Mononuclear cell (primary cell): ENCODE results near the gene PPIG. TPM values are rescaled to one million over a fixed set of nuclear protein-coding genes. Genes with fewer than 3 reads are reported as not detected.
"Not testable (repeated sequence)": the region's sequence is repeated elsewhere in the genome, so short reads cannot be mapped to it uniquely, and the experiment has no call there.

Experiments used
- H3K27me3 ChIP-seq: 2 replicates; pipeline ENCODE4 v1.6.0; 2011; ENCODE audit warnings: low read length, control low read depth; ENCODE audit not compliant: insufficient read depth
- H3K4me1 ChIP-seq: 2 replicates; pipeline ENCODE4 v1.5.1; 2011; ENCODE audit warnings: mild to moderate bottlenecking, low read length, control low read depth; ENCODE audit not compliant: insufficient read depth
- H3K4me3 ChIP-seq: 2 replicates; pipeline ENCODE4 v1.5.1; 2011; ENCODE audit warnings: mild to moderate bottlenecking, low read length, moderate library complexity
- H3K9me3 ChIP-seq: 2 replicates; pipeline ENCODE4 v1.5.1; 2011; ENCODE audit warnings: low read depth, mild to moderate bottlenecking, control low read depth, low read length
- total RNA-seq: library from RNA; depleted of rRNA; stranded (reverse); fragments of >200 nt; gene quantifications from one replicate; pipeline ENCODE4 v1.2.3, GENCODE V29; 2012

The PPIG gene
- total RNA-seq, 1 donor: 60.1 TPM

GRCh38 chr2:169664978-169665930 is 81.1 kb downstream of the PPIG start:
- H3K9me3 ChIP-seq: no peaks in the 10 kb centered on the region
- no peak overlapping the region for H3K4me3 ChIP-seq
- no peaks in the 10 kb centered on the region for H3K4me1 ChIP-seq
- H3K27me3 ChIP-seq: no peaks in the 10 kb centered on the region

GRCh38 chr2:169667583-169667982 is 83.4 kb downstream of the PPIG start:
- Histone ChIP-seq H3K4me1 (no peaks in the 10 kb centered on the region), H3K9me3 (no peaks in the 10 kb centered on the region), H3K27me3 (peaks cover 4% of the 10 kb centered on the region), H3K4me3 (no peak overlapping the region)

- no peaks in the 10 kb centered on the region for H3K4me1 ChIP-seq
- H3K4me3 ChIP-seq: no peak overlapping the region
- peaks cover 7% of the 10 kb centered on the region for H3K27me3 ChIP-seq
- H3K9me3 ChIP-seq: no peaks in the 10 kb centered on the region
These were observed 86.1 kb downstream of the PPIG start for GRCh38 chr2:169670215-169670651.

DNA sequence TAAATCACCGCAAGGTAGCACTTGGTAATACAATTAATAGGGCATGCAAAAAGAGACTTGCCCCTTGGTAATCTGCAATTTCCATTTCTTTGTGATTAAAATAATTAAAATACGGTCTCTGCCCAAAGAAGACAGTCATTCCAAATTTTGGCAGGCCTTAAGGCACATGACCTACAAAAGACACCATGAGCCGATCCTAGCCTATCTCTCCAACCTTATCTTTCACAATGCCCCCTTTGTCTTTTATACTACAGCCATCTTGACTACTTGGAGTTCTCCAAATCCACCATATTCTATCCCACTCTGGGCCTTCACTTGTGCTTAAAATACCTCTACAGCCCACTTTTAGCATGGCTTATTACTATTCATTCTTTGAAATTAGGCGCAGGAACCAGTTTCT is 86.8 kb downstream of the PPIG start:
- Histone ChIP-seq H3K9me3 (no peaks in the 10 kb centered on the region), H3K4me1 (no peaks in the 10 kb centered on the region), H3K4me3 (no peak overlapping the region), H3K27me3 (peaks cover 7% of the 10 kb centered on the region)

- Histone ChIP-seq H3K4me1 (no peaks in the 10 kb centered on the region), H3K4me3 (no peak overlapping the region), H3K9me3 (no peaks in the 10 kb centered on the region), H3K27me3 (peaks cover 7% of the 10 kb centered on the region)
These were observed 88.3 kb downstream of the PPIG start for GRCh38 chr2:169672406-169672805.

DNA sequence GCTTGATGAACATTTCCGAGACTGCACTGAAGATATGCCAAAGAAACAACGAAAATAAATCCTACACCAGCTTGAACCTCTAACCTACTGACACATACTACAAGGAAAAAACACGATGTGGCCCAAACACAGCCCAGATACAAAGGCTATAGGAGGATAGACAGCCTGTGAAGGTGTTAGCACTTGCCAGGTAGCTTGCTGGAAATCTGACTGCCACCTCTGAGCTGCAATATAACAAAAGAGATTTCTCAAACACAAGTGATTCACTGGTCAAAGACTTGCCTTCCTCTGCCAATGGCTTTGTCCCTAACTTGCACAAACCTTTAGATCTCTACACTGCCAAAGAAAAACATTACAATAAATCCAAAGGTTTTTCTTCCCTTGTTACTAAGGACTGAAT is 89.0 kb downstream of the PPIG start:
- H3K4me1 ChIP-seq: no peaks in the 10 kb centered on the region
- H3K27me3 ChIP-seq: peaks cover 7% of the 10 kb centered on the region
- no peaks in the 10 kb centered on the region for H3K9me3 ChIP-seq
- no peak overlapping the region for H3K4me3 ChIP-seq

GRCh38 chr2:169673921-169674320 is 89.8 kb downstream of the PPIG start:
- H3K4me1 ChIP-seq: no peaks in the 10 kb centered on the region
- H3K27me3 ChIP-seq: peaks cover 7% of the 10 kb centered on the region

DNA sequence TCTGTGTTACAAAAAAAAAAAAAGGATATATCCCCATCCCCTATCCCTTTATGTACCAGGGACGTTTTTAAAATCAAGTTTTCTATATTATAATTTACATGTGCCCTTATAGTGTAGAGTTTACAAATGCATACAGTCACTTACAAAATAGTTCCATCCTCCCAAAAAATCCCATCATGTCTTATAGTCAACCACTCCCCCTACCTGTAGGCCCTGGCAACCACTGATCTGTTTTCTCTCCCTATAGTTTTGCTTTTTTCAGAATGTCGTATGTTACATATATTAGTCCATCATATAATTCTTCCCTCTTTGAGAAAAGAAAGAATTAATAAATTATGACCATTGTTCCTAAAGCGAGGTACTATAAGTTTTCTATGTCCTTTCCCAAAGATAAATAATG is 92.2 kb downstream of the PPIG start:
- no peaks in the 10 kb centered on the region for H3K4me1 ChIP-seq
- H3K9me3 ChIP-seq: no peaks in the 10 kb centered on the region
- H3K27me3 ChIP-seq: peaks cover 7% of the 10 kb centered on the region
- H3K4me3 ChIP-seq: no peak overlapping the region

More at GRCh38 chr2:169673921-169674320, 89.8 kb downstream of the PPIG start:
- no peaks in the 10 kb centered on the region for H3K9me3 ChIP-seq
- no peak overlapping the region for H3K4me3 ChIP-seq

- peaks cover 7% of the 10 kb centered on the region for H3K27me3 ChIP-seq
- no peaks in the 10 kb centered on the region for H3K9me3 ChIP-seq
- H3K4me1 ChIP-seq: no peaks in the 10 kb centered on the region
- no peak overlapping the region for H3K4me3 ChIP-seq
These were observed 92.7 kb downstream of the PPIG start for GRCh38 chr2:169676850-169677249.

DNA sequence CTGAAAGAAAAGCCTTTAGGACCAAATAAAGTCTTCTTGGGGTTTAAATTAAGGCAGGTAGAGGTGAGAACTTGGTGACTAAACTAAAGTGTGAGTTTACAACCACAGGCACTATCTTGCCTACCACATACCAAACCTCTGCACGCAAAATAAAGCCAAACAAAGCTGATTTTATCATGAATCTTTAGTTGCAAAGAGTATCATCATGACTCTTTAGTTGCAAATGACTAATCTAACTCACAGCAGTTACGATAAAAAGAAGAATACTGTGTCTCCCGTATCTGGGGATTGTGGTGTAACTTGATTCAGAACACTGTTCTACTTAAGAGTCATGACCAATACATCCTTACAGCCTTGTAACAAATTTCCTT is 98.9 kb downstream of the PPIG start:
- no peaks in the 10 kb centered on the region for H3K4me1 ChIP-seq
- no peak overlapping the region for H3K4me3 ChIP-seq
- no peaks in the 10 kb centered on the region for H3K9me3 ChIP-seq
- no peaks in the 10 kb centered on the region for H3K27me3 ChIP-seq

DNA sequence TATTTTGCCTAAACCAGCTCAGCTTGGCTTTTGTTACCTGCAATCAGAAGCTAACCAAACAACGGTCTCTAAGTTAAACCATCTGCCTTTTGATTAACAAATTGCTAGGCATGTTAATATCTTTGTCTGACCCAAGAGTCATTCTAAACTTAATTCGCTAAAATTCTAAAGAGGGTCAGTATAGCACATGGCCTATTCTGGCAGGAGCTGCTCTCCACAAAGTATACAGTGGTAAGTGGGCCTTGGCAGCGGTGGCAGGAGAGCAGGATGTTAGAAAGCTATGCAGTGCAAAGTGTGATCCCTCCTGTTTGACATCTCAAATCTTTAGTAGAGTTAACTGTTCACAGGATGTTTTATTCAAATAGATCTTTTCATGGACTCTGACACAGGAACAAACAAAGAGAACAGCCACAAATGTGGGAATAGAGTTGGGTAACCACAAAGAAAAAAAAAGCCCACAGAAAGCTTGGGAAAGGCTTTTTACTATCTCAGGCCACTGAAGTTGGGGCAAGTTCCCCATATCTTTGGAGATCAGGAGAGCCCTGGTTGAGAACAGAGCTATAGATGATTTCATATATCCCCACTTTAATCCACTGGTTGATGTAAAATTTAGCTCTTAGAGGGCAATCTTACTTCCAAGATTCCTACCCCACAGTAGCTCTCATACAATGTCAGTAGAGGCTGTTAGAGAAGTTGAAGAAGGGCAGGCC is 99.4 kb downstream of the PPIG start:
- no peaks in the 10 kb centered on the region for H3K4me1 ChIP-seq
- H3K9me3 ChIP-seq: no peaks in the 10 kb centered on the region

DNA sequence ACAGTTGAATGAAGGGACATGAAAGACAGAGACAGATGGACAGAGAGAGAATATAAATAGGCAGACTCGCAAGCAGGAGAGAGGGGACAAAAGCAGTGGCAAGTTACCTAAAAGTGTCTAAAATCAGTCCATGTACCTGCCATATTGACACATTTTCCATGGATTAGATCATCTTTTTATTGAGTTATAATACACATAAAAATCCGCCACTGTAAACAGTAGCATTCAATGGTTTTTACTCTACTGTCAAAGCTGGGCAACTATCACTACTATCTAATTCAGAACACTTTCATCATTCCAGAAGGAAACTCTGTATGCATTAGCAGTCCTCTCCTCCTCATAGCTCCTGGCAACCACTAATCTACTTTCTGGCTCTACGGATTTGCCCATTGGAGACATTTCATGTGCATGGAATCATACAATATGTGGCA is 100.0 kb downstream of the PPIG start:
- Histone ChIP-seq H3K27me3 (no peaks in the 10 kb centered on the region), H3K9me3 (no peaks in the 10 kb centered on the region), H3K4me3 (no peak overlapping the region), H3K4me1 (no peaks in the 10 kb centered on the region)

More for the DNA sequence above, 99.4 kb downstream of the PPIG start:
- Histone ChIP-seq H3K27me3 (no peaks in the 10 kb centered on the region), H3K4me3 (no peak overlapping the region)

DNA sequence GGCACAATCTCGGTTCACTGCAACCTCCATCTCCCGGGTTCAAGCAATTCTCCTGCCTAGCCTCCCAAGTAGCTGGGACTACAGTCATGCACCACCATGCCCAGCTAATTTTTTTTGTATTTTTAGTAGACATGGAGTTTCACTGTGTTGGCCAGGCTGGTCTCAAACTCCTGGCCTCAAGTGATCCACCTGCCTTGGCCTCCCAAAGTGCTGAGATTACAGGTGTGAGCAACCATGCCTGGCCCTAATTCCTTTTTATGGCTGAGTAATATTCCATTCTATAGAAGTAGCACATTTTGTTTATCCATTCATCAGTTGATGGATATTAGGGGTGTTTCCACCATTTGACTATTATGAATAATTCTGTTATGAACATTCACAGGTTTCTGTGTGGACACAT is 100.6 kb downstream of the PPIG start:
- H3K4me1 ChIP-seq, H3K4me3 ChIP-seq, H3K27me3 ChIP-seq, H3K9me3 ChIP-seq: not testable (repeated sequence)

DNA sequence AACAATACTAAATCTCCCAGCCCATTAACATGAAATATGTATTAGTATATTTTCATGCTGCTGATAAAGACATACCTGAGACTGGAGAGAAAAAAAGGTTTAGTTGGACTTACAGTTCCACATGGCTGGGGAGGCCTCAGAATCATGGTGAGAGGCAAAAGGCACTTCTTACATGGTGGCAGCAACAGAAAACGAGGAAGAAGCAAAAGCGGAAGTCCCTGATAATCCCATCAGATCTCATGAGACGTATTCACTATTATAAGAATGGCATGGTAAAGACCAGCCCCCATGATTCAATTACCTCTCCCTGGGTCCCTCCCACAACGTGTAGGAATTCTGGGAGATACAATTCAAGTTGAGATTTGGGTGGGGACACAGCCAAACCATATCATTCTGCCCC is 102.7 kb downstream of the PPIG start:
- not testable (repeated sequence) for H3K27me3 ChIP-seq, H3K4me3 ChIP-seq, H3K4me1 ChIP-seq

GRCh38 chr2:169687943-169688342 is 103.8 kb downstream of the PPIG start:
- peaks cover 14% of the 10 kb centered on the region for H3K9me3 ChIP-seq
- not testable (repeated sequence) for H3K4me3 ChIP-seq, H3K27me3 ChIP-seq, H3K4me1 ChIP-seq

More for the DNA sequence above, 102.7 kb downstream of the PPIG start:
- H3K9me3 ChIP-seq: peaks cover 14% of the 10 kb centered on the region
